HEK293 (cell line): Measurements from ENCODE around the gene ATP2A3.

Source experiments
- CTCF ChIA-PET: fragments of 350-600 bp; formaldehyde crosslinking; extraction: SDS; loops from one replicate; lab custom pipeline; 2021; ENCODE audit warnings: antibody characterized with exemption; lab: Yijun Ruan, JAX
- POLR2A ChIA-PET: fragments of 300-600 bp; formaldehyde crosslinking; extraction: SDS; loops from one replicate; lab custom pipeline; 2020; ENCODE audit warnings: antibody characterized with exemption, inconsistent platforms; lab: Yijun Ruan, JAX
- H3K27ac ChIP-seq: fragments of 200-500 bp; sonication (Bioruptor generic); 2 replicates; pipeline ENCODE4 v1.5.1; 2014; ENCODE audit warnings: low read depth, low read length, control low read depth, inconsistent platforms; ENCODE audit errors: extremely low read depth
- H3K36me3 ChIP-seq, 2 experiments: fragments of 200-500 bp in 1 of 2; sonication (Bioruptor generic) in 1 of 2; 1 replicate in 1 of 2; 2 replicates in 1 of 2; pipeline ENCODE4 v1.5.1; 2014 to 2017; ENCODE audit warnings: inconsistent platforms in 2 of 2, low read length in 2 of 2; ENCODE audit not compliant: control insufficient read depth in 2 of 2, insufficient read depth in 1 of 2
- H3K4me1 ChIP-seq: fragments of 200-500 bp; sonication (Bioruptor generic); 2 replicates; pipeline ENCODE4 v1.5.1; 2014; ENCODE audit warnings: mild to moderate bottlenecking, low read length, inconsistent platforms; ENCODE audit not compliant: control insufficient read depth, insufficient read depth
- H3K4me3 ChIP-seq: 2 replicates; pipeline ENCODE4 v1.5.1; 2011; ENCODE audit warnings: low read depth, mild to moderate bottlenecking, control low read depth, low read length, moderate library complexity
- H3K9me3 ChIP-seq: fragments of 200-500 bp; sonication (Bioruptor generic); 2 replicates; pipeline ENCODE4 v1.5.1; 2014; ENCODE audit warnings: low read depth, low read length, inconsistent platforms; ENCODE audit not compliant: control insufficient read depth, insufficient read depth
- BCL6B ChIP-seq: fragments of 450-650 bp; formaldehyde crosslinking; IDR thresholded peaks from 2 replicates; pipeline ENCODE4 v1.5.1; 2017; ENCODE audit warnings: missing biosample characterization, missing genetic modification characterization
- GLIS1 ChIP-seq: fragments of 450-650 bp; formaldehyde crosslinking; IDR thresholded peaks from 2 replicates; pipeline ENCODE4 v1.5.1; 2016; ENCODE audit warnings: missing biosample characterization, missing genetic modification characterization
- HOXC10 ChIP-seq: sonication (generic); formaldehyde crosslinking; IDR thresholded peaks from 2 replicates; pipeline ENCODE4 v1.8.1; 2023; ENCODE audit warnings: mild to moderate bottlenecking, missing genetic modification reagents
- ZBTB26 ChIP-seq: fragments of 450-650 bp; formaldehyde crosslinking; optimal IDR thresholded peaks from 2 replicates; pipeline ENCODE3; 2016; ENCODE audit warnings: missing biosample characterization, mild to moderate bottlenecking, missing genetic modification characterization
- ZEB2 ChIP-seq: fragments of 450-650 bp; formaldehyde crosslinking; IDR thresholded peaks from 2 replicates; pipeline ENCODE4 v1.5.1; 2016; ENCODE audit warnings: missing biosample characterization, missing genetic modification characterization
- ZNF140 ChIP-seq: fragments of 450-650 bp; formaldehyde crosslinking; IDR thresholded peaks from 2 replicates; pipeline ENCODE4 v1.5.1; 2016; ENCODE audit warnings: missing biosample characterization, missing genetic modification characterization
- ZNF148 ChIP-seq: fragments of 450-650 bp; formaldehyde crosslinking; IDR thresholded peaks from 2 replicates; pipeline ENCODE4 v1.5.0; 2017; ENCODE audit warnings: missing biosample characterization, missing genetic modification characterization, borderline replicate concordance
- ZNF155 ChIP-seq: fragments of 450-650 bp; formaldehyde crosslinking; IDR thresholded peaks from 2 replicates; pipeline ENCODE4 v1.5.1; 2016; ENCODE audit warnings: missing biosample characterization, missing genetic modification characterization
- ZNF239 ChIP-seq: fragments of 450-650 bp; formaldehyde crosslinking; IDR thresholded peaks from 2 replicates; pipeline ENCODE4 v1.5.1; 2016; ENCODE audit warnings: missing biosample characterization, missing genetic modification characterization
- ZNF341 ChIP-seq: fragments of 450-650 bp; formaldehyde crosslinking; IDR thresholded peaks from 2 replicates; pipeline ENCODE4; 2016; ENCODE audit warnings: low read depth, missing biosample characterization, missing genetic modification characterization
- ZNF354C ChIP-seq: fragments of 450-650 bp; formaldehyde crosslinking; IDR thresholded peaks from 2 replicates; pipeline ENCODE4 v1.5.1; 2016; ENCODE audit warnings: missing biosample characterization, missing genetic modification characterization, low read depth, borderline replicate concordance
- ZNF488 ChIP-seq: fragments of 450-650 bp; formaldehyde crosslinking; IDR thresholded peaks from 2 replicates; pipeline ENCODE4 v1.5.1; 2016; ENCODE audit warnings: missing biosample characterization, missing genetic modification characterization
- ZNF555 ChIP-seq: fragments of 450-650 bp; formaldehyde crosslinking; conservative IDR thresholded peaks from 2 replicates; pipeline ENCODE4 v1.5.1; 2017; ENCODE audit warnings: missing biosample characterization, mild to moderate bottlenecking, missing genetic modification characterization, inconsistent platforms
- ZNF692 ChIP-seq: fragments of 450-650 bp; formaldehyde crosslinking; IDR thresholded peaks from 2 replicates; pipeline ENCODE4 v1.5.1; 2016; ENCODE audit warnings: missing biosample characterization, missing genetic modification characterization
- ZSCAN5A ChIP-seq: fragments of 450-650 bp; formaldehyde crosslinking; IDR thresholded peaks from 2 replicates; pipeline ENCODE4 v1.5.1; 2016; ENCODE audit warnings: missing biosample characterization, missing genetic modification characterization

ATP2A3 gene

GRCh38 chr17:3994221-3994576, 30.0 kb upstream of the ATP2A3 start:
- Histone ChIP-seq H3K9me3 (no peaks in the 10 kb centered on the region), H3K36me3 (no peaks in the 10 kb centered on the region), H3K27ac (no peak overlapping the region), H3K4me1 (no peaks in the 10 kb centered on the region), H3K4me3 (no peak overlapping the region)
- ChIA-PET CTCF (interaction anchor here (2.2 kb wide), 1 partner anchor 10 kb away, joined by 11 read pairs; no protein-coding TSS in a partner anchor), POLR2A (no interaction called here)
- TF ChIP-seq GLIS1 (tag by site-specific recombination) (no peak), ZNF341 (tag by site-specific recombination) (no peak), ZEB2 (no peak), BCL6B (tag by site-specific recombination) (no peak), ZNF155 (tag by site-specific recombination) (no peak), ZNF692 (tag by site-specific recombination) (no peak)

GRCh38 chr17:3993493-3994220, 29.4 kb upstream of the ATP2A3 start:
- H3K27ac ChIP-seq: no peak overlapping the region
- H3K4me1 ChIP-seq: no peaks in the 10 kb centered on the region
- TF ChIP-seq ZSCAN5A (no peak), ZNF148 (no peak), ZNF354C (tag by site-specific recombination) (no peak), ZNF488 (tag by site-specific recombination) (no peak), ZNF555 (tag by site-specific recombination) (no peak), ZNF239 (no peak), ZNF140 (tag by site-specific recombination) (no peak), ZBTB26 (tag by site-specific recombination) (no peak), HOXC10 (no peak)
- no peaks in the 10 kb centered on the region for H3K9me3 ChIP-seq
- H3K4me3 ChIP-seq: no peak overlapping the region
- ChIA-PET CTCF (interaction anchor here (0.5 to 2.2 kb wide), 6 partner anchors 11 to 147 kb away, joined by 3 to 11 read pairs (median 4); partner anchors contain the start of gene ATP2A3), POLR2A (no interaction called here)
- no peaks in the 10 kb centered on the region for H3K36me3 ChIP-seq
